ENCODE measurements around the gene MDH1B. TPM values are rescaled to one million over a fixed set of nuclear protein-coding genes. Genes with fewer than 3 reads are reported as not detected.

MDH1B gene
- total RNA-seq, 1 experiment from 2014 or later = 1.3 TPM

DNA sequence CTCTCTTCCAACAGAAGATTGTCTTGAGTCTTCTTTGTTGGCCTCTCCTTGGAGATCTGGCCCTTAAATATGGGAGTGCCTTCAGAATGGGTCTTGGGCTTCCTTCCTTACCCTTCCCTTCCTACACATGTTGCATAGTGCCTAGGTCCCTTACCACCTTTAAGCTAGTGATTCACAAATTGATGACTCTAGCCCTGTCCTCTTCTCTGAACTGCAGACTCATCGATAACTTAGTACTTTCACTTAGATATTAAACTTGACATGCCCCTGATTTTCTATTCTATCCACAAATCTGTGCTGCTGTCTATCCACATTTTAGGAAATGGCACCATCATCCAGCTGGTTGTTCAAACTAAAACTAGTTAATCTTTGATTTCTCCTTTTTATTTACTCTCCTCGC lies 37.8 kb downstream of the MDH1B start:
- no peak overlapping the region for H3K4me2 ChIP-seq (ENCODE audit: insufficient read depth, insufficient read length, low read length)
- no peak overlapping the region for H3K56ac ChIP-seq (ENCODE audit: insufficient read length, low read depth, low read length)
- no peak overlapping the region for H2BK5ac ChIP-seq (ENCODE audit: insufficient read length, low read length)
- no peaks in the 10 kb centered on the region for H3K9me3 ChIP-seq (ENCODE audit: control insufficient read depth, low read depth, low read length)
- no peak overlapping the region for H2BK20ac ChIP-seq (ENCODE audit: low read depth, low read length, poor library complexity, severe bottlenecking)
- H3K18ac ChIP-seq (ENCODE audit: insufficient read length, low read depth, low read length) = no peak overlapping the region
- peaks cover under 1 to 3% of the 10 kb centered on the region in 2 experiments; a peak in 4 of 5 replicates for H3K9me3 Mint-ChIP-seq
- H3K79me2 ChIP-seq (ENCODE audit: insufficient read depth, low read length) = no peaks in the 10 kb centered on the region
- H3K36me3 Mint-ChIP-seq (ENCODE audit: insufficient read depth in 1 of 3, low read depth in 3 of 3) = peaks cover 0 to 1% (median under 1%) of the 10 kb centered on the region in 3 experiments; a peak in 3 of 7 replicates
- H4K8ac ChIP-seq (replicated peaks; ENCODE audit: insufficient read length, low read depth, low read length) = no peak overlapping the region
- H3K9ac ChIP-seq (ENCODE audit: extremely low read depth, insufficient read length, low read length) = no peak overlapping the region
- no peak for DNase-seq
- H2BK120ac ChIP-seq (ENCODE audit: low read depth, low read length, poor library complexity, severe bottlenecking) = no peak overlapping the region
- TF ChIP-seq, protein P1, sequence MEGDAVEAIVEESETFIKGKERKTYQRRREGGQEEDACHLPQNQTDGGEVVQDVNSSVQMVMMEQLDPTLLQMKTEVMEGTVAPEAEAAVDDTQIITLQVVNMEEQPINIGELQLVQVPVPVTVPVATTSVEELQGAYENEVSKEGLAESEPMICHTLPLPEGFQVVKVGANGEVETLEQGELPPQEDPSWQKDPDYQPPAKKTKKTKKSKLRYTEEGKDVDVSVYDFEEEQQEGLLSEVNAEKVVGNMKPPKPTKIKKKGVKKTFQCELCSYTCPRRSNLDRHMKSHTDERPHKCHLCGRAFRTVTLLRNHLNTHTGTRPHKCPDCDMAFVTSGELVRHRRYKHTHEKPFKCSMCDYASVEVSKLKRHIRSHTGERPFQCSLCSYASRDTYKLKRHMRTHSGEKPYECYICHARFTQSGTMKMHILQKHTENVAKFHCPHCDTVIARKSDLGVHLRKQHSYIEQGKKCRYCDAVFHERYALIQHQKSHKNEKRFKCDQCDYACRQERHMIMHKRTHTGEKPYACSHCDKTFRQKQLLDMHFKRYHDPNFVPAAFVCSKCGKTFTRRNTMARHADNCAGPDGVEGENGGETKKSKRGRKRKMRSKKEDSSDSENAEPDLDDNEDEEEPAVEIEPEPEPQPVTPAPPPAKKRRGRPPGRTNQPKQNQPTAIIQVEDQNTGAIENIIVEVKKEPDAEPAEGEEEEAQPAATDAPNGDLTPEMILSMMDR (conservative IDR thresholded peaks at IDR 0.05) = no peak
- H2BK12ac ChIP-seq (ENCODE audit: insufficient read length, low read depth, low read length) = no peak overlapping the region
- H3K27ac Mint-ChIP-seq = no peak overlapping the region
- H3K4me1 ChIP-seq (ENCODE audit: insufficient read depth, low read length) = no peaks in the 10 kb centered on the region
- no peaks in the 10 kb centered on the region for H4K20me1 ChIP-seq (ENCODE audit: control insufficient read depth, insufficient read depth, insufficient read length)
- H2AFZ ChIP-seq (ENCODE audit: low read length) = no peak overlapping the region
- H3K4ac ChIP-seq (ENCODE audit: low read depth, low read length) = no peak overlapping the region
- no peaks in the 10 kb centered on the region for H3K79me1 ChIP-seq (ENCODE audit: insufficient read depth, low read depth, low read length, poor library complexity, severe bottlenecking)
- no peak overlapping the region for H4K91ac ChIP-seq (ENCODE audit: insufficient read length, low read depth, low read length)
- no peak overlapping the region for H3K27ac ChIP-seq (ENCODE audit: insufficient read length, low read depth, low read length)
- H3T11ph ChIP-seq (ENCODE audit: low read length) = no peak overlapping the region
- peaks cover 3% of the 10 kb centered on the region; the same call in 1 of the 2 replicates for H3K27me3 Mint-ChIP-seq (ENCODE audit: low read depth)
- no peak overlapping the region for H3K23ac ChIP-seq (ENCODE audit: insufficient read length, low read depth, low read length)
- H4K5ac ChIP-seq (ENCODE audit: insufficient read length, low read depth, low read length) = no peak overlapping the region
- no peaks in the 10 kb centered on the region for H3K27me3 ChIP-seq (ENCODE audit: insufficient read depth, low read length)
- no peak overlapping the region for H2BK15ac ChIP-seq (ENCODE audit: low read depth, low read length)
- peaks cover 0 to 3% of the 10 kb centered on the region in 2 experiments; a peak in 2 of 4 replicates for H3K4me1 Mint-ChIP-seq
- no peak overlapping the region for H3K4me3 Mint-ChIP-seq
- no peaks in the 10 kb centered on the region for H3K23me2 ChIP-seq (ENCODE audit: insufficient read length, low read depth, low read length, poor library complexity, severe bottlenecking)
- no CpG with 5 or more reads among the region's 2 CpGs for WGBS (ENCODE audit: extremely low coverage, insufficient read length, low lambda C conversion rate)
- no peak overlapping the region for H2AK5ac ChIP-seq (ENCODE audit: insufficient read length, low read length)
- no peak overlapping the region for H3K14ac ChIP-seq (ENCODE audit: insufficient read depth, low read length)
